GM12878 (cell line): ENCODE results near the gene IMMT. TPM values are rescaled to one million over a fixed set of nuclear protein-coding genes. Genes with fewer than 3 reads are reported as not detected.
A peak's percentile ranks its signal among the peaks of the same experiment; 100 is the strongest.

Experiments used
- ATAC-seq: fragments of 200-7000 bp; cut with Tn5 transposase; 3 replicates; pipeline ENCODE4 v1.9.1; 2020; ENCODE audit warnings: mild to moderate bottlenecking, moderate library complexity
- BruUV-seq: library from RNA; stranded (reverse); fragments of 400-500 nt; replicated peaks from 2 replicates; lab custom pipeline; 2021; lab: Mats Ljungman, UMichigan
- CTCF ChIA-PET: fragments of 300-600 bp; sonication (Branson Sonifier 250); formaldehyde crosslinking; extraction: SDS; loops from one replicate; lab custom pipeline; 2021; ENCODE audit warnings: inconsistent platforms; lab: Yijun Ruan, JAX
- POLR2A ChIA-PET: fragments of 350-600 bp; formaldehyde crosslinking; extraction: SDS; loops from one replicate; lab custom pipeline; 2021; ENCODE audit warnings: inconsistent platforms; lab: Charles Lee
- RAD21 ChIA-PET: fragments of 300-600 bp; sonication (Branson Sonifier 250); formaldehyde crosslinking; loops from one replicate; lab custom pipeline; 2023; ENCODE audit warnings: antibody characterized with exemption; ENCODE audit not compliant: unreplicated experiment; lab: Charles Lee
- SMC1A ChIA-PET: fragments of 300-600 bp; sonication (Branson Sonifier 250); formaldehyde crosslinking; loops from one replicate; lab custom pipeline; 2023; ENCODE audit not compliant: unreplicated experiment, uncharacterized antibody; lab: Charles Lee
- DNase-seq: peaks from one replicate; pipeline ENCODE4 v3.0.0-alpha.2; 2011; ENCODE audit warnings: low read depth, low spot score
- FAIRE-seq: peaks from 3 replicates; lab custom pipeline; 2011; peaks lifted over from hg19 to GRCh38; lab: Jason Lieb, UNC
- H2AFZ ChIP-seq: 2 replicates; pipeline ENCODE4 v1.6.0; 2011; ENCODE audit warnings: low read depth, low read length, control low read depth; ENCODE audit not compliant: control insufficient read depth
- H3K27ac ChIP-seq: 2 replicates; pipeline ENCODE4 v1.5.1; 2011; ENCODE audit warnings: control low read depth; ENCODE audit not compliant: control insufficient read depth, insufficient read depth
- H3K27me3 ChIP-seq, 2 experiments: replicated peaks in 1 of 2; 2 replicates each; pipeline versions ENCODE4 v1.6.0 to v1.6.1; 2011; ENCODE audit warnings: low read length in 1 of 2; ENCODE audit not compliant: control insufficient read depth in 2 of 2, insufficient read depth in 2 of 2
- H3K36me3 ChIP-seq, 2 experiments: 2 replicates each; pipeline ENCODE4 v1.5.1; 2011; ENCODE audit warnings: low read length in 1 of 2; ENCODE audit not compliant: control insufficient read depth in 2 of 2, insufficient read depth in 2 of 2
- H3K4me1 ChIP-seq: 2 replicates; pipeline ENCODE4 v1.6.1; 2011; ENCODE audit warnings: mild to moderate bottlenecking, low read length, moderate library complexity, mixed read lengths; ENCODE audit not compliant: control insufficient read depth, insufficient read depth
- H3K4me2 ChIP-seq: 2 replicates; pipeline ENCODE4 v1.6.0; 2011; ENCODE audit warnings: control low read depth; ENCODE audit not compliant: control insufficient read depth, insufficient read depth
- H3K4me3 ChIP-seq: fragments of 200-600 bp; sonication (generic); 2 replicates; pipeline ENCODE4 v1.5.1; 2016
- H3K79me2 ChIP-seq: 2 replicates; pipeline ENCODE4 v1.6.0; 2011; ENCODE audit warnings: low read length; ENCODE audit not compliant: control insufficient read depth, insufficient read depth
- H3K9ac ChIP-seq: 2 replicates; pipeline ENCODE4 v1.8.0; 2011; ENCODE audit warnings: low read length, control low read depth, mixed read lengths; ENCODE audit not compliant: control insufficient read depth, insufficient read depth
- H3K9me3 ChIP-seq: replicated peaks from 3 replicates; pipeline ENCODE4 v1.5.1; 2011; ENCODE audit warnings: mild to moderate bottlenecking, low read length; ENCODE audit not compliant: control insufficient read depth, insufficient read depth
- H4K20me1 ChIP-seq: 2 replicates; pipeline ENCODE4 v1.6.0; 2011; ENCODE audit not compliant: control insufficient read depth, insufficient read depth
- FOXK2 ChIP-seq: fragments of 450-650 bp; IDR thresholded peaks from 2 replicates; pipeline ENCODE4 v1.6.1; 2017; ENCODE audit warnings: mild to moderate bottlenecking, moderate library complexity
- HDGF ChIP-seq: fragments of 450-650 bp; IDR thresholded peaks from 2 replicates; pipeline ENCODE4 v1.6.1; 2016; ENCODE audit warnings: antibody characterized with exemption
- MEF2B ChIP-seq: fragments of 450-650 bp; IDR thresholded peaks from 2 replicates; pipeline ENCODE4 v1.6.1; 2018; ENCODE audit warnings: mild to moderate bottlenecking, moderate library complexity; ENCODE audit not compliant: partially characterized antibody, poor library complexity, severe bottlenecking
- MYC ChIP-seq: IDR thresholded peaks from 2 replicates; pipeline ENCODE4 v1.6.1; 2011; ENCODE audit warnings: mild to moderate bottlenecking, low read length, moderate library complexity, inconsistent platforms; ENCODE audit not compliant: insufficient read depth, insufficient replicate concordance, insufficient read length, severe bottlenecking
- NFYA ChIP-seq: IDR thresholded peaks from 2 replicates; pipeline ENCODE4 v1.6.1; 2011; ENCODE audit warnings: low read depth, mild to moderate bottlenecking, low read length, improper control_type of control experiment, borderline replicate concordance
- NR2C2 ChIP-seq: IDR thresholded peaks from 2 replicates; pipeline ENCODE4 v1.6.1; 2011; ENCODE audit warnings: borderline replicate concordance, low read depth; ENCODE audit not compliant: control insufficient read depth, insufficient read length
- RELA ChIP-seq: fragments of 450-650 bp; IDR thresholded peaks from 2 replicates; pipeline ENCODE4 v1.8.0; 2014; ENCODE audit warnings: borderline replicate concordance; ENCODE audit not compliant: partially characterized antibody
- SMARCA5 ChIP-seq: fragments of 450-650 bp; IDR thresholded peaks from 2 replicates; pipeline ENCODE4 v1.6.1; 2017; ENCODE audit warnings: mild to moderate bottlenecking
- SP1 ChIP-seq: IDR thresholded peaks from one replicate; pipeline ENCODE4 v1.6.1; 2011; ENCODE audit warnings: low read depth, low read length
- TCF7 ChIP-seq: IDR thresholded peaks from 2 replicates; pipeline ENCODE4 v1.6.1; 2014; ENCODE audit warnings: antibody characterized with exemption, borderline replicate concordance
- WGBS: methylation state at CpG from one replicate; pipeline ENCODE4 v1.1.6; 2016; ENCODE audit warnings: low lambda C conversion rate; ENCODE audit not compliant: insufficient replicate concordance, insufficient coverage; ENCODE audit errors: missing lambda C conversion rate; 5-methylcytosine and 5-hydroxymethylcytosine counted together
- in situ Hi-C: fragments of 300-500 bp; cut with MboI; formaldehyde crosslinking; loops from 9 replicates; pipeline ENCODE4 v1.14.3; 2018; ENCODE audit warnings: mixed read lengths
- intact Hi-C: fragments of 100-400 bp; cut with micrococcal nuclease; formaldehyde crosslinking; loops from one replicate; pipeline ENCODE4 v1.14.2; 2022; ENCODE audit not compliant: unreplicated experiment
- polyA plus RNA-seq, 11 experiments: library from polyadenylated mRNA; depleted of rRNA in 4 of 11; unstranded in 6 of 11; stranded (reverse) in 5 of 11; fragments of >200 nt; fragmentation: Nextera tagmentation in 4 of 11; fragmentation: Illumina TruSeq in 1 of 11; extraction: Ambion mirVana in 4 of 11; extraction: Trizol in 1 of 11; gene quantifications; 1 replicate in 1 of 11; 2 replicates in 10 of 11; pipeline versions ENCODE4 v1.2.1 to v1.2.3, GENCODE V29; 2011 to 2016; ENCODE audit warnings: inconsistent platforms in 2 of 11, missing spikeins in 2 of 11, low read depth in 1 of 11
- total RNA-seq, 4 experiments: library from RNA; depleted of rRNA in 3 of 4; stranded (reverse); fragments of >200 nt in 3 of 4; fragmentation: Illumina TruSeq in 1 of 4; extraction: Trizol in 1 of 4; gene quantifications; 2 replicates each; pipeline versions ENCODE4 v1.2.1 to v1.2.3, GENCODE V29; 2013 to 2021
- TF ChIP-seq, protein P1 (sequence below): fragments of 450-650 bp; IDR thresholded peaks from 2 replicates; pipeline ENCODE4 v1.6.1; 2017; ENCODE audit warnings: mild to moderate bottlenecking
- TF ChIP-seq, protein P2 (sequence below): fragments of 450-650 bp; IDR thresholded peaks from 2 replicates; pipeline ENCODE4 v1.6.1; 2016; ENCODE audit warnings: mild to moderate bottlenecking, moderate library complexity, borderline replicate concordance
- TF ChIP-seq, protein P3 (sequence below): fragments of 450-650 bp; IDR thresholded peaks from 2 replicates; pipeline ENCODE4 v1.6.1; 2017; ENCODE audit warnings: borderline replicate concordance

IMMT gene
- total and polyA plus RNA-seq, 10 of the 15 experiments (the other 5 are each of a cell fraction or from before 2014, with no cell fraction given) = 78.4 to 149 (median 98.7) TPM

DNA sequence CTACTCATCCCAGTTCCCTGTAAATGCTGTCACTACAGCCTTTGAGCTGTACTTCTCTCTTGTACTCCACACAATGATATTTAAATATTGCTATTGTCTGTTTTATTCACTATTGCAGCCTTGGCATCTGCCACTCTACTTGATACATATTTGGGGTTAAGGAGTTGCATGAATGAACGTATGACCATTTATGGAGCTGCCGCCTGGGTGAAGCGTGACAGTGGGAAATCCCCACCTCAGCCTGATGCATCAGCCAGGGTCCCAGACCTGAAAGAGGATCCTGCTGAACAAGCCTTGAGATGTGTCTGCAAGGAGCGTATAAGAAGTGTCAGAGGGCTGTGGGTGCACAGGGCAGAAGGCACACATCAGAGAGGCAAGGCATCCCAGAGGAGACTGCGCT lies 43.1 kb upstream of the IMMT start:
- in situ Hi-C loops (no loop called here), intact Hi-C loops (no loop called here)
- Histone ChIP-seq H3K79me2 (no peaks in the 10 kb centered on the region), H3K9ac (no peak overlapping the region), H2AFZ (peak overlapping the region; percentile 6; the same call in 1 of the 2 replicates), H3K36me3 (no peaks in the 10 kb centered on the region), H3K9me3 (no peaks in the 10 kb centered on the region), H3K4me3 (no peak overlapping the region), H3K4me2 (peak overlapping the region; percentile 49; the same call in 1 of the 2 replicates), H3K4me1 (peaks cover 19% of the 10 kb centered on the region), H3K27ac (no peak overlapping the region), H4K20me1 (no peaks in the 10 kb centered on the region), H3K27me3 (no peaks in the 10 kb centered on the region)
- FAIRE-seq (peak; percentile 89), DNase-seq (peak; percentile 74), ATAC-seq (peak; percentile 98)
- no TSS peak for BruUV-seq
- WGBS = 14% methylated on average over 5 of the region's 5 CpGs
- POLR2A ChIA-PET = interaction anchor here (0.8 kb wide), 1 partner anchor 13 kb away, joined by 3 read pairs; no protein-coding TSS in a partner anchor
- SMC1A ChIA-PET = interaction anchor here (0.6 to 3.9 kb wide), 8 partner anchors 9 to 58 kb away, joined by 3 to 29 read pairs (median 5); no protein-coding TSS in a partner anchor
- RAD21 ChIA-PET = interaction anchor here (0.7 to 2.1 kb wide), 9 partner anchors 12 to 130 kb away, joined by 3 to 14 read pairs (median 4); no protein-coding TSS in a partner anchor
- CTCF ChIA-PET = interaction anchor here (0.5 to 2.1 kb wide), 6 partner anchors 12 to 135 kb away, joined by 3 to 10 read pairs (median 6); no protein-coding TSS in a partner anchor
- TF ChIP-seq, protein P1, sequence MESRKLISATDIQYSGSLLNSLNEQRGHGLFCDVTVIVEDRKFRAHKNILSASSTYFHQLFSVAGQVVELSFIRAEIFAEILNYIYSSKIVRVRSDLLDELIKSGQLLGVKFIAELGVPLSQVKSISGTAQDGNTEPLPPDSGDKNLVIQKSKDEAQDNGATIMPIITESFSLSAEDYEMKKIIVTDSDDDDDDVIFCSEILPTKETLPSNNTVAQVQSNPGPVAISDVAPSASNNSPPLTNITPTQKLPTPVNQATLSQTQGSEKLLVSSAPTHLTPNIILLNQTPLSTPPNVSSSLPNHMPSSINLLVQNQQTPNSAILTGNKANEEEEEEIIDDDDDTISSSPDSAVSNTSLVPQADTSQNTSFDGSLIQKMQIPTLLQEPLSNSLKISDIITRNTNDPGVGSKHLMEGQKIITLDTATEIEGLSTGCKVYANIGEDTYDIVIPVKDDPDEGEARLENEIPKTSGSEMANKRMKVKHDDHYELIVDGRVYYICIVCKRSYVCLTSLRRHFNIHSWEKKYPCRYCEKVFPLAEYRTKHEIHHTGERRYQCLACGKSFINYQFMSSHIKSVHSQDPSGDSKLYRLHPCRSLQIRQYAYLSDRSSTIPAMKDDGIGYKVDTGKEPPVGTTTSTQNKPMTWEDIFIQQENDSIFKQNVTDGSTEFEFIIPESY = no peak
- TF ChIP-seq SMARCA5 (no peak), SP1 (no peak), MEF2B (no peak), FOXK2 (no peak), HDGF (no peak), MYC (no peak), NFYA (no peak), TCF7 (no peak), RELA (peak; percentile 67), NR2C2 (no peak)
- TF ChIP-seq, protein P2, sequence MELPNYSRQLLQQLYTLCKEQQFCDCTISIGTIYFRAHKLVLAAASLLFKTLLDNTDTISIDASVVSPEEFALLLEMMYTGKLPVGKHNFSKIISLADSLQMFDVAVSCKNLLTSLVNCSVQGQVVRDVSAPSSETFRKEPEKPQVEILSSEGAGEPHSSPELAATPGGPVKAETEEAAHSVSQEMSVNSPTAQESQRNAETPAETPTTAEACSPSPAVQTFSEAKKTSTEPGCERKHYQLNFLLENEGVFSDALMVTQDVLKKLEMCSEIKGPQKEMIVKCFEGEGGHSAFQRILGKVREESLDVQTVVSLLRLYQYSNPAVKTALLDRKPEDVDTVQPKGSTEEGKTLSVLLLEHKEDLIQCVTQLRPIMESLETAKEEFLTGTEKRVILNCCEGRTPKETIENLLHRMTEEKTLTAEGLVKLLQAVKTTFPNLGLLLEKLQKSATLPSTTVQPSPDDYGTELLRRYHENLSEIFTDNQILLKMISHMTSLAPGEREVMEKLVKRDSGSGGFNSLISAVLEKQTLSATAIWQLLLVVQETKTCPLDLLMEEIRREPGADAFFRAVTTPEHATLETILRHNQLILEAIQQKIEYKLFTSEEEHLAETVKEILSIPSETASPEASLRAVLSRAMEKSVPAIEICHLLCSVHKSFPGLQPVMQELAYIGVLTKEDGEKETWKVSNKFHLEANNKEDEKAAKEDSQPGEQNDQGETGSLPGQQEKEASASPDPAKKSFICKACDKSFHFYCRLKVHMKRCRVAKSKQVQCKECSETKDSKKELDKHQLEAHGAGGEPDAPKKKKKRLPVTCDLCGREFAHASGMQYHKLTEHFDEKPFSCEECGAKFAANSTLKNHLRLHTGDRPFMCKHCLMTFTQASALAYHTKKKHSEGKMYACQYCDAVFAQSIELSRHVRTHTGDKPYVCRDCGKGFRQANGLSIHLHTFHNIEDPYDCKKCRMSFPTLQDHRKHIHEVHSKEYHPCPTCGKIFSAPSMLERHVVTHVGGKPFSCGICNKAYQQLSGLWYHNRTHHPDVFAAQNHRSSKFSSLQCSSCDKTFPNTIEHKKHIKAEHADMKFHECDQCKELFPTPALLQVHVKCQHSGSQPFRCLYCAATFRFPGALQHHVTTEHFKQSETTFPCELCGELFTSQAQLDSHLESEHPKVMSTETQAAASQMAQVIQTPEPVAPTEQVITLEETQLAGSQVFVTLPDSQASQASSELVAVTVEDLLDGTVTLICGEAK = no peak
- TF ChIP-seq, protein P3, sequence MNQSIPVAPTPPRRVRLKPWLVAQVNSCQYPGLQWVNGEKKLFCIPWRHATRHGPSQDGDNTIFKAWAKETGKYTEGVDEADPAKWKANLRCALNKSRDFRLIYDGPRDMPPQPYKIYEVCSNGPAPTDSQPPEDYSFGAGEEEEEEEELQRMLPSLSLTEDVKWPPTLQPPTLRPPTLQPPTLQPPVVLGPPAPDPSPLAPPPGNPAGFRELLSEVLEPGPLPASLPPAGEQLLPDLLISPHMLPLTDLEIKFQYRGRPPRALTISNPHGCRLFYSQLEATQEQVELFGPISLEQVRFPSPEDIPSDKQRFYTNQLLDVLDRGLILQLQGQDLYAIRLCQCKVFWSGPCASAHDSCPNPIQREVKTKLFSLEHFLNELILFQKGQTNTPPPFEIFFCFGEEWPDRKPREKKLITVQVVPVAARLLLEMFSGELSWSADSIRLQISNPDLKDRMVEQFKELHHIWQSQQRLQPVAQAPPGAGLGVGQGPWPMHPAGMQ = no peak
